HUES48 (cell line): ENCODE results near the gene NEXN.
A peak's percentile ranks its signal among the peaks of the same experiment; 100 is the strongest.

ENCODE experiments used
- H3K27ac ChIP-seq: one replicate; pipeline ENCODE4 v1.7.0; 2013; ENCODE audit warnings: low read depth, low read length, inconsistent platforms
- H3K27me3 ChIP-seq: 2 replicates; pipeline ENCODE4 v1.6.1; 2013; ENCODE audit warnings: mild to moderate bottlenecking, low read length; ENCODE audit not compliant: control insufficient read depth, insufficient read depth
- H3K36me3 ChIP-seq: 2 replicates; pipeline ENCODE4 v1.6.1; 2013; ENCODE audit warnings: low read length; ENCODE audit not compliant: control insufficient read depth, insufficient read depth
- H3K4me1 ChIP-seq: 2 replicates; pipeline ENCODE4 v1.6.1; 2013; ENCODE audit warnings: mild to moderate bottlenecking, low read length; ENCODE audit not compliant: control insufficient read depth, insufficient read depth
- H3K4me3 ChIP-seq: 2 replicates; pipeline ENCODE4 v1.5.1; 2013; ENCODE audit warnings: mild to moderate bottlenecking, low read depth, low read length
- H3K9ac ChIP-seq: 2 replicates; pipeline ENCODE4 v1.6.1; 2013; ENCODE audit warnings: mild to moderate bottlenecking, low read depth, low read length, moderate library complexity
- H3K9me3 ChIP-seq: 2 replicates; pipeline ENCODE4 v1.6.1; 2013; ENCODE audit warnings: low read length; ENCODE audit not compliant: control insufficient read depth, insufficient read depth

NEXN gene

GRCh38 chr1:77940921-77941570 lies 52.6 kb downstream of the NEXN start:
- Histone ChIP-seq H3K9ac (no peak overlapping the region), H3K4me3 (no peak overlapping the region), H3K36me3 (peaks cover 44% of the 10 kb centered on the region), H3K27me3 (no peaks in the 10 kb centered on the region), H3K27ac (no peak overlapping the region), H3K4me1 (no peaks in the 10 kb centered on the region), H3K9me3 (no peaks in the 10 kb centered on the region)

GRCh38 chr1:77942400-77943140 lies 54.1 kb downstream of the NEXN start:
- no peak overlapping the region for H3K9ac ChIP-seq
- peaks cover 59% of the 10 kb centered on the region for H3K36me3 ChIP-seq
- H3K27me3 ChIP-seq, result no peaks in the 10 kb centered on the region
- H3K4me1 ChIP-seq, result no peaks in the 10 kb centered on the region
- H3K4me3 ChIP-seq, result no peak overlapping the region
- no peaks in the 10 kb centered on the region for H3K9me3 ChIP-seq
- peak overlapping the region; percentile 5 for H3K27ac ChIP-seq

GRCh38 chr1:77945345-77945744 lies 56.9 kb downstream of the NEXN start:
- H3K36me3 ChIP-seq, result peaks cover 87% of the 10 kb centered on the region
- H3K4me1 ChIP-seq, result 0 out of 2 replicates have a peak, but pooled peaks cover 3% of the 10 kb centered on the region
- no peaks in the 10 kb centered on the region for H3K9me3 ChIP-seq
- no peaks in the 10 kb centered on the region for H3K27me3 ChIP-seq
- no peak overlapping the region for H3K9ac ChIP-seq
- H3K27ac ChIP-seq, result no peak overlapping the region
- H3K4me3 ChIP-seq, result no peak overlapping the region

- Histone ChIP-seq H3K27me3 (no peaks in the 10 kb centered on the region), H3K27ac (peak overlapping the region; percentile 23), H3K4me3 (no peak overlapping the region), H3K9ac (no peak overlapping the region), H3K36me3 (peaks cover 100% of the 10 kb centered on the region), H3K9me3 (no peaks in the 10 kb centered on the region), H3K4me1 (0 out of 2 replicates have a peak, but pooled peaks cover 3% of the 10 kb centered on the region)
These were observed 60.5 kb downstream of the NEXN start for GRCh38 chr1:77948841-77949424.

- Histone ChIP-seq H3K4me3 (no peak overlapping the region), H3K27ac (no peak overlapping the region), H3K9me3 (no peaks in the 10 kb centered on the region), H3K4me1 (0 out of 2 replicates have a peak, but pooled peaks cover 3% of the 10 kb centered on the region), H3K36me3 (peaks cover 100% of the 10 kb centered on the region), H3K9ac (no peak overlapping the region), H3K27me3 (no peaks in the 10 kb centered on the region)
These were observed 62.4 kb downstream of the NEXN start for GRCh38 chr1:77950873-77951272.

GRCh38 chr1:77951328-77951727 lies 62.9 kb downstream of the NEXN start:
- H3K27ac ChIP-seq, result no peak overlapping the region
- H3K9ac ChIP-seq, result no peak overlapping the region
- H3K4me3 ChIP-seq, result no peak overlapping the region
- H3K36me3 ChIP-seq, result peaks cover 100% of the 10 kb centered on the region
- H3K9me3 ChIP-seq, result no peaks in the 10 kb centered on the region
- no peaks in the 10 kb centered on the region for H3K27me3 ChIP-seq
- 0 out of 2 replicates have a peak, but pooled peaks cover 3% of the 10 kb centered on the region for H3K4me1 ChIP-seq

- peaks cover 100% of the 10 kb centered on the region for H3K36me3 ChIP-seq
- H3K9ac ChIP-seq, result no peak overlapping the region
- no peaks in the 10 kb centered on the region for H3K9me3 ChIP-seq
- 0 out of 2 replicates have a peak, but pooled peaks cover 3% of the 10 kb centered on the region for H3K4me1 ChIP-seq
- no peak overlapping the region for H3K27ac ChIP-seq
- H3K27me3 ChIP-seq, result no peaks in the 10 kb centered on the region
- no peak overlapping the region for H3K4me3 ChIP-seq
These were observed 65.5 kb downstream of the NEXN start for GRCh38 chr1:77953907-77954306.

GRCh38 chr1:77954521-77954920 lies 66.1 kb downstream of the NEXN start:
- no peaks in the 10 kb centered on the region for H3K9me3 ChIP-seq
- no peaks in the 10 kb centered on the region for H3K27me3 ChIP-seq
- H3K9ac ChIP-seq, result no peak overlapping the region
- H3K27ac ChIP-seq, result no peak overlapping the region
- no peak overlapping the region for H3K4me3 ChIP-seq
- peaks cover 100% of the 10 kb centered on the region for H3K36me3 ChIP-seq
- 0 out of 2 replicates have a peak, but pooled peaks cover 1% of the 10 kb centered on the region for H3K4me1 ChIP-seq

- Histone ChIP-seq H3K9me3 (no peaks in the 10 kb centered on the region), H3K4me3 (no peak overlapping the region), H3K9ac (no peak overlapping the region), H3K27ac (no peak overlapping the region), H3K27me3 (no peaks in the 10 kb centered on the region), H3K36me3 (peaks cover 100% of the 10 kb centered on the region), H3K4me1 (no peaks in the 10 kb centered on the region)
These were observed 67.3 kb downstream of the NEXN start for GRCh38 chr1:77955709-77956108.

- Histone ChIP-seq H3K4me3 (no peak overlapping the region), H3K27me3 (no peaks in the 10 kb centered on the region), H3K9ac (no peak overlapping the region), H3K27ac (no peak overlapping the region), H3K36me3 (peaks cover 100% of the 10 kb centered on the region), H3K4me1 (no peaks in the 10 kb centered on the region), H3K9me3 (no peaks in the 10 kb centered on the region)
These were observed 68.0 kb downstream of the NEXN start for GRCh38 chr1:77956464-77956863.

GRCh38 chr1:77958391-77958790 lies 70.0 kb downstream of the NEXN start:
- Histone ChIP-seq H3K4me3 (no peak overlapping the region), H3K27ac (no peak overlapping the region), H3K27me3 (no peaks in the 10 kb centered on the region), H3K36me3 (peaks cover 100% of the 10 kb centered on the region), H3K4me1 (no peaks in the 10 kb centered on the region), H3K9ac (no peak overlapping the region), H3K9me3 (no peaks in the 10 kb centered on the region)
